Duodenal mucosa (tissue), 2 donors: Measurements from ENCODE around the gene UBE2R2.

Experiments
- H3K27ac ChIP-seq: one replicate; pipeline ENCODE4 v1.7.0; 2013; ENCODE audit warnings: low read depth, low read length
- H3K27me3 ChIP-seq, 2 donors: one replicate each; pipeline ENCODE4 v1.7.0; 2013; ENCODE audit warnings: low read length in 2 of 2, control low read depth in 1 of 2; ENCODE audit not compliant: insufficient read depth in 2 of 2, control insufficient read depth in 1 of 2
- H3K36me3 ChIP-seq, 2 donors: one replicate each; pipeline ENCODE4 v1.7.0; 2013; ENCODE audit warnings: low read length in 2 of 2, control low read depth in 1 of 2; ENCODE audit not compliant: insufficient read depth in 2 of 2, control insufficient read depth in 1 of 2
- H3K4me1 ChIP-seq, 2 donors: one replicate each; pipeline ENCODE4 v1.7.0; 2013; ENCODE audit warnings: low read length in 2 of 2, control low read depth in 1 of 2; ENCODE audit not compliant: insufficient read depth in 2 of 2, control insufficient read depth in 1 of 2
- H3K4me3 ChIP-seq, 2 donors: one replicate each; pipeline ENCODE4 v1.7.0; 2013; ENCODE audit warnings: low read length in 2 of 2, low read depth in 1 of 2
- H3K9ac ChIP-seq, 2 donors: one replicate each; pipeline ENCODE4 v1.7.0; 2013; ENCODE audit warnings: low read length in 2 of 2, low read depth in 1 of 2
- H3K9me3 ChIP-seq, 2 donors: one replicate each; pipeline ENCODE4 v1.7.0; 2013; ENCODE audit warnings: low read length in 2 of 2, control low read depth in 1 of 2; ENCODE audit not compliant: control insufficient read depth in 1 of 2

The UBE2R2 gene

DNA sequence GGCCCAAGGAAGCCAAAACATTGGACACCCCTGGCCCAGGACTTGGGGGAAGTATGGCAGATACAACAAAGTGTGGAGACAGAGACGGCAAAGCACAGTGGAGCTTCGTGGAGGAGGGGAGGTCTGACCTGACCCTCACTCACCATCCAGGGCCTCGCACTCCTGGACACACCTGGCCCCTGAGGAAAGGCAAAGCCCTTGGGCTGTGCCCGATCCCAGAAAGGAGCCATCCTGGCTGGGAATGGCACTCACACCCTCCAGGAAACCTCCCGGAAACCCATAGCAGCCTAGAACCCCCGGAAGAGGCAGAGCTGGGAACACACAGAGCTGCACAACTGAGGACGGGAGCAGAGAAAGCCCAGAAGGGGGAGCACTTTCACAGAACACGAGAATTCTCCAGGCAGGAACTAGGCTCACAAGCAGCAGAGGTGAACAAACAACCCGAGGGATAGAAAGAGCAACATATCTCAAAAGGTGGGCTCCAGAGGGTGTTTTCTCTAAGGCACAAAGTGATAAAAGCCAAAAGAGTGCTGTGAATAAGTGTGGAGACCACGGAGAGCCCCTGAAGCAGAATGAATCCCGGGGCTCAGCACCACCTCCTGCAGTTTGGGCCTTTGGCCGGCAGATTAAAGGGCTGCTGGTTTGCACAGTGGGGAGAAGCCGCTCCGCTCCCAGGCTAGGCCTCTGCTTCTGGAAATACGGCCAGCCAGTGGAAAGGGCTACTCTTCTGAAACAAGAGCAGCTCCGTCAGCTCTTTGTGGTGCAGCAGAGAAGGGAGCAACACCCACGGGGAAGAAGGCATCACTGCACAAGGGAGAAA lies 108.2 kb downstream of the UBE2R2 start:
- H3K27ac ChIP-seq = no peak overlapping the region
- no peak overlapping the region for H3K4me3 ChIP-seq
- no peaks in the 10 kb centered on the region for H3K27me3 ChIP-seq
- no peak overlapping the region for H3K9ac ChIP-seq
- peaks cover 65 to 95% of the 10 kb centered on the region in 2 donors for H3K36me3 ChIP-seq
- H3K9me3 ChIP-seq = no peaks in the 10 kb centered on the region
- no peaks in the 10 kb centered on the region for H3K4me1 ChIP-seq

DNA sequence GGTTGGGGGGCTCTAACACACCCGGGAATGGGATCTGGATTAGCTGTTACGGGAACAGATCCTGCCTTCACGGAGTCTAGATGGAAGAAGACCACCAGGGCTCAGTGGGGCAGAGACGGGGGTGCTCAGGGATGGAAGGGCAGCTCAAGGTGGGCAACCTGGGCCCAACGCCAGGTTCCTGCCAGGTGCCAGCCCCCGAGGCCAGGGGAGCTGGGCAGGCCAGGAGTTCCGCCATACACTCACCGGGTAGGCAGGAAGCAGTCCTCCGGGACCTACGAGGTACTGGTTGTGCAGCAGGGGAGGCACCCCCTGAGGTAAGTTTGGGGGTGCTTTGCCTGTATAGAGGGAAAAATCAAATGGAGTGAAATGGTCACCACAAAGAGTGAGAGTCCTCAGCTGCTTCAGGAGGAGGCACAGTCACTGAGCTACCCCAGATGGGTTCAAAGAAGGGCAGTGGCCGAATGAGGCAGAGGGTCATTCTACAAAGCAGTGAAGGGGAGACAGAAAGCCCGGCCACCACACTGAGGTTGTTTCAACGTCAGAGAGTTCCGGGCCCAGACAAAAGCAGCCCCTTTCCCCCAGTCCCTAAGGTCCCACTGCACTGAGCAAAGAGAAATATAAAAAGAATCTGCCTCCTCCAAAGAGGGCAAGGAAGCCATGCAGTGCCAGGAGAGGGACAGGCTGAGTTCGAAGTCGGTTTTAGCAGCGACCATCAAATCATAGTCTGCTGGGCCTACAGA lies 110.0 kb downstream of the UBE2R2 start:
- H3K9me3 ChIP-seq = no peaks in the 10 kb centered on the region
- no peak overlapping the region for H3K9ac ChIP-seq
- no peak overlapping the region for H3K27ac ChIP-seq
- H3K4me1 ChIP-seq = no peaks in the 10 kb centered on the region
- H3K4me3 ChIP-seq = no peak overlapping the region
- no peaks in the 10 kb centered on the region for H3K27me3 ChIP-seq
- peaks cover 57 to 91% of the 10 kb centered on the region in 2 donors for H3K36me3 ChIP-seq

DNA sequence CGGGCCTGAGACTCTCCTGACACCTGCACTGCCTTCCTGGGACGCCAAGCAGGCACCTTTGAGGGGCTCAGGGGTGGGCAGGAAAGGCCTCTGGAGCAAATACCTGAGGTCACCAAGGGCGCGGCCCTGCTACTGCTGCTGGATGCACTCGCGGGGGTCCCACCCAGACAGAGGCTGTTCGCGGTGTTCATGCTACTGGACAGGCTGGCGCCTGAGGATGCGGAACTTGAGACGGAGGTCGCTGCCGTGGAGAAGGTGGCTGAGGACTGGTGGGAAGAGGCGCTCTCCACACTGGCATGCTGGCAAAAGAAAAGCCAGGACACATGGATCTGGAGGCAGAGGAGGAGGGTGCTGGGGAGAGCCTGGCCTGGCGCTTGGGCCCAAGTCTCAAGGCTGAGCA lies 110.7 kb downstream of the UBE2R2 start:
- H3K27me3 ChIP-seq = no peaks in the 10 kb centered on the region
- H3K9me3 ChIP-seq = no peaks in the 10 kb centered on the region
- no peak overlapping the region for H3K4me3 ChIP-seq
- peaks cover 55 to 91% of the 10 kb centered on the region in 2 donors for H3K36me3 ChIP-seq
- H3K27ac ChIP-seq = no peak overlapping the region
- H3K4me1 ChIP-seq = no peaks in the 10 kb centered on the region
- no peak overlapping the region for H3K9ac ChIP-seq

DNA sequence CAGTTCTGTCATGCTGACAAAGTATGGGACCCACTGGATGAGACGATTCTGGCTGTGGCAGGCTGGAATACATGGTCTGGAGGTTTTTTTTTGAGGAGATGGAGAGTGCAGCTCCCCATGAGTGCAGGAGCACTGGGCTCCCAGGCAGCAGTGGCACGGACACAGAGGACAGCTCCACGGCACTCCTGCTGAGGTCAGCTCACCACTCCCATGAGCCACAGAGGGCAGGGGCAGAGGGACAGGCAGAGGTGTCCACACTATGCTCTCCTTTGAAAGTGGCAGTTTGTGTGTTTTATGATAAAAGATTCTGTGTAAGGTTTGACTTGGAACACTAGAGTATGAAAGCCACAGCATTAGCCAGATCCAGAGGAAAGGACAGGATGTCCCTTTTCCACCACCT lies 114.4 kb downstream of the UBE2R2 start:
- H3K27me3 ChIP-seq = no peaks in the 10 kb centered on the region
- no peaks in the 10 kb centered on the region for H3K4me1 ChIP-seq
- no peak overlapping the region for H3K4me3 ChIP-seq
- H3K9ac ChIP-seq = no peak overlapping the region
- peaks cover 52 to 91% of the 10 kb centered on the region in 2 donors for H3K36me3 ChIP-seq
- H3K9me3 ChIP-seq = no peaks in the 10 kb centered on the region
- no peak overlapping the region for H3K27ac ChIP-seq

DNA sequence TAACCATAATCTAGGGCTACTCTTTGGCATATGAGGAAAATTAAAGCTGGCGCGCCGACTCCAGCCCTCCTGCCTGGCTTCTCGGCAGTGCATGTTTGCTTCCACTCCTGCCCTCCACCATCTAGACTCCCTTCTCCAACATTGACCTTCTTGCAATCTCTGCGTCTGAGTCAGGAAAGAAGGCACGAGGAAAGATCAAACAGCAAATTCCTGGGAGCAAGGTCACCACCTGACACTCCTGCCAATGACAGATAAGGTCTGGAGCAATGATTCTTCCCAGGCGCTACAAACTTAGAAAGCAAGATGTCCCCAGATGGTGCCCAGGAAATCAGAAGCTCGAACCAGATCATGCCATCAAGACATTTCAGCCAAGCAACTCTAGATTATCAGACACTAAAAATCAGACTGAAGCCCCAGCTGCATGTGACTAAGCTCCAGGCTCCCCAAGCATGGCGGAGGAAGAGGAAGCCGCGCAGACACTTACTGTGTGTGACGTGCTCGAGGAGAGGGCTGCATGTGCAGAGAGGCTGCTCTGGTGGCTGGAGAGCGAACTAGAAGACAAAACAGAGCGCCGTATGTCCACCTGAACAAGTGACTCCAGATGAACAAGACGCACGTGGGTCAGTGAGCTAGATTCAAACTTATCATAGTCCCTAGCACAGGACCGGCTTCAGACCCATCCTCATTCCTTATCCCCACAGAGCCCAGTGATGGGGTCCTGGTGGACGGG lies 115.3 kb downstream of the UBE2R2 start:
- Histone ChIP-seq H3K27ac (no peak overlapping the region), H3K36me3 (peaks cover 45 to 83% of the 10 kb centered on the region in 2 donors), H3K4me1 (no peaks in the 10 kb centered on the region), H3K4me3 (no peak overlapping the region), H3K9me3 (no peaks in the 10 kb centered on the region), H3K9ac (no peak overlapping the region), H3K27me3 (no peaks in the 10 kb centered on the region)

DNA sequence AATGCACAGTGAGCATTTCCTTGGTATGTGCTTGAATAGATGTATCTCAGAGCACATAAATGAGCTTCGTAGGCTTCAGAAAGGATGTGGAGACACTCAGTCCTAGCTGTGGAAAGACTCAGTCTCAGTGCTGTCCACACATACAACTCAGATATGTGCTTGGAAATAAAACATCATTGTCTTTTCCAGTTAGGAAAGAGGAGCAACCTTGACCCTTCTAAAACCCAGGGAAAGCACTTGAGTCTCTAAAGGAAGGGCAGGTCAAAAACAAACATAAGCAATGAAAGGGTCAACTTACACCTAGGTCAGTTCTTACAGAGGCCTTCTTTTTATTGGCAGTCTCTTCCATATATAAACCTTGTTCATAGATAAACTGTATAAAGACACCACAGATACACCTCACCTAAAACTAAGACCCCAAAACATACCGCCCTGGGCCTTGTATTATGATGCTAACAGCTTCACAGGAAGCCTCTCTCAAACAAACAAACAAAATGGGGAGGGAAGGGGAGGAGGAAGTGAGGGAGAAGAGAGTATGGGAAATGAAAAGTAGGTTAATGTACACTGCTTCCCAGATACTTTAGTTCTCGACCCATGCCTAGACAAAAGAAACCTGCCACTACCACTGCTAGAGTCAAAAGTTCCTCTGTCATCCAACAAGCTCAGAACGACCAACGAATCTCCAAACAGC lies 117.4 kb downstream of the UBE2R2 start:
- H3K4me3 ChIP-seq = no peak overlapping the region
- H3K27ac ChIP-seq = no peak overlapping the region
- no peak overlapping the region for H3K9ac ChIP-seq
- no peaks in the 10 kb centered on the region for H3K9me3 ChIP-seq
- H3K27me3 ChIP-seq = no peaks in the 10 kb centered on the region
- H3K4me1 ChIP-seq = no peaks in the 10 kb centered on the region
- H3K36me3 ChIP-seq = peaks cover 33 to 66% of the 10 kb centered on the region in 2 donors

DNA sequence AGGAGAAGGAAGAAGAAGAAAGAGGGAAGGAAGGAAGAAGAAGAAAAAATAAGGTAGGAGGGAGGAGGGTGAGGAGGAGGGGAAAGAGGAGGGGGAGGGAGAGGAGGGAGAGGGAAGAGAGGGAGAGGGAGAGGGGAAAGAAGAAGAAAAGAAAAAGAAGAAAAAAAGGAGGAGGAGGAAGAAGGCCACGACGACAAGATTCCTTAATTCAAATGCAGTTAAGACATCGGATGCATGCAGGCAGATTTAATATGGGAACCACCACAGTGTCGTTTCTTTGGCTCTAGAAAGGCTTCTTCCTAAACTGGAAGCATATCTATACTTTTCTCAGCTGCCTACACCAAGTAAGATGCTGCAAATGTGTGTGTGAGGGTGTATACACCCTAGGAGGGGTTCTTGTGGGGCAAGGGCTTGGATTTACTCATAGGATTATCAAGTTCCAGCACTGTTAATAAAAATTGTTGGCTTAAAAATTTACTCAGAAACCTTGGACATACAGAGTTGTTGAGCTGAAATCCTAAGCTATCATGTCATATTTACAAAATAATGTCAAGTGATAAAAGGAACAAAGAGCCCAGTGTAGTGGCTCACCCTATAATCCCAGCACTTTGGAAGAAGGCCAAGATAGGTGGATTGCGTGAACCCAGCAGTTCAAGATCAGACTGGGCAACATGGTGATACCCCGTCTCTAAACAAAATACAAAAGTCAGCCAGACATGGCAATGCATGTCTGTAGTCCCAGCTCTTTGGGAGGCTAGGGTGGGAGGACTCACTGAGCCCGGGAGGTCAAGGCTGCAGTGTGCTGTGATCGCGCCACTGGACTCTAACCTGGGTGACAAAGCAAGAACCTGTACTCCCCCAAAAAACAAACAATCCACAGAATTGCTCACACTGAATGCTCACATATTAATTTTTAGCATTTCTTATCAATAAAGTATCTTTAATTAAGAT lies 123.2 kb downstream of the UBE2R2 start:
- H3K4me3 ChIP-seq = no peak overlapping the region
- peaks cover 8 to 11% of the 10 kb centered on the region in 2 donors for H3K4me1 ChIP-seq
- no peaks in the 10 kb centered on the region for H3K9me3 ChIP-seq
- peaks cover 10 to 47% of the 10 kb centered on the region in 2 donors for H3K36me3 ChIP-seq
- no peaks in the 10 kb centered on the region for H3K27me3 ChIP-seq
- no peak overlapping the region for H3K9ac ChIP-seq
- H3K27ac ChIP-seq = no peak overlapping the region

DNA sequence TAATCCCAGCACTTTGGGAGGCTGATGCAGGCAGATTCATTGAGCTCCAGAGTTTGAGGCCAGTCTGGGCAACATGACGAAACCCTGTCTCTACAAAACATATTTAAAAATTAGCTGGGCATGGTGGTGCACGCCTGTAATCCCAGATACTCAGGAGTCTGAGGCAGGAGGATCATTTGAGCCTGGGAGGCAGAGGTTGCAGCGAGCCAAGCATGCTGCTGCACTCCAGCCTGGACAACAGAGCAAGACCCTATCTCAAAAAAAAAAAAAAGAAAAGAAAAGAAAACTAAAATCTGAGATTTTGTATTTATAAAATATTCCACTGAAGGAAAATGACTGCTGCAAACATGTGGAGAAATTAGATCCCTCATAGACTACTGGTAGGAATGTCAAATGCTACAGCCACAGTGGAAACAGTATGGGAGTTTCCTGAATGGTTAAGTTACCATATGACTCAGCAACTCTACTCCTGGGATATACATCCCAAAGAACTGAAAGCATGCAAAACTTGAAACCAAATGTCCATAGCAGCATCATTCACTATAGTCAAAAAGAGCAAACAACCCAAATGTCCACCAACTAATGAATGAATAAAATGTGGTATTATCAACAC lies 125.6 kb downstream of the UBE2R2 start:
- Histone ChIP-seq H3K9ac (no peak overlapping the region), H3K9me3 (no peaks in the 10 kb centered on the region), H3K27ac (no peak overlapping the region), H3K4me1 (peaks cover 8 to 11% of the 10 kb centered on the region in 2 donors), H3K4me3 (no peak overlapping the region), H3K27me3 (no peaks in the 10 kb centered on the region), H3K36me3 (peaks cover 6 to 44% of the 10 kb centered on the region in 2 donors)

DNA sequence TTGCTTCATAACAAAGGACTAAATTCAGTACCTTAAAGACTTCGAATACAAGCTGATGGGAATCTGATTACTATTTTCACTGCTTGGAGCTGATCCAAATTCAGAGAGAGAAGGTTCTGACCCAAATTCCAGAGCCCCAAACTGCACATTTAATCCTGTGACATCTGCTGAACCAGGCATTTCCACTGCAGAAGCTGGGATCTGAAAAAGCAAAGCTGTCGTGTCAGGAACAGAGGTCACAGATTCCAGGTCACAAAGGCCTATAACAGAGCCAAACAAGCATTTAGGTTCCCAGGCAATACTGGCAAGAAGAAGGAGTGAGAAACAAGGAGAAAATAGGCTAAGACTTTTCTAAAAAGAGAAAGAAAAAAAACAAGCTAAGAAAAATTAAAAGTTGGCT lies 126.4 kb downstream of the UBE2R2 start:
- H3K27ac ChIP-seq = no peak overlapping the region
- peaks cover 8 to 11% of the 10 kb centered on the region in 2 donors for H3K4me1 ChIP-seq

More for the DNA sequence above, 126.4 kb downstream of the UBE2R2 start:
- Histone ChIP-seq H3K9me3 (no peaks in the 10 kb centered on the region), H3K36me3 (peaks cover 6 to 47% of the 10 kb centered on the region in 2 donors), H3K9ac (no peak overlapping the region), H3K4me3 (no peak overlapping the region), H3K27me3 (no peaks in the 10 kb centered on the region)
